B cell (primary cell): ENCODE measurements around the gene IRGQ.

Experiments
- CTCF ChIP-seq: fragments of 200-600 bp; IDR thresholded peaks from one replicate; pipeline ENCODE4 v1.8.0; 2022; ENCODE audit warnings: antibody characterized with exemption, mild to moderate bottlenecking
- EZH2 ChIP-seq: IDR thresholded peaks from 2 replicates; pipeline ENCODE4 v1.6.1; 2012; ENCODE audit warnings: borderline replicate concordance, low read depth, mild to moderate bottlenecking, moderate library complexity, low read length; ENCODE audit not compliant: insufficient read depth, poor library complexity, severe bottlenecking

GRCh38 chr19:43564800-43565199 lies 31.1 kb downstream of the IRGQ start:
- TF ChIP-seq CTCF (no peak), EZH2 (no peak)
